C4-2B (cell line): ENCODE data around the gene LRRC23.

ENCODE experiments used
- ZFX ChIP-seq: fragments of 450-650 bp; IDR thresholded peaks from 2 replicates; pipeline ENCODE4 v1.6.1; 2017
- TF ChIP-seq, protein P1 (sequence below): fragments of 450-650 bp; conservative IDR thresholded peaks from 2 replicates; pipeline ENCODE4 v1.5.1; 2017; ENCODE audit warnings: mild to moderate bottlenecking

DNA sequence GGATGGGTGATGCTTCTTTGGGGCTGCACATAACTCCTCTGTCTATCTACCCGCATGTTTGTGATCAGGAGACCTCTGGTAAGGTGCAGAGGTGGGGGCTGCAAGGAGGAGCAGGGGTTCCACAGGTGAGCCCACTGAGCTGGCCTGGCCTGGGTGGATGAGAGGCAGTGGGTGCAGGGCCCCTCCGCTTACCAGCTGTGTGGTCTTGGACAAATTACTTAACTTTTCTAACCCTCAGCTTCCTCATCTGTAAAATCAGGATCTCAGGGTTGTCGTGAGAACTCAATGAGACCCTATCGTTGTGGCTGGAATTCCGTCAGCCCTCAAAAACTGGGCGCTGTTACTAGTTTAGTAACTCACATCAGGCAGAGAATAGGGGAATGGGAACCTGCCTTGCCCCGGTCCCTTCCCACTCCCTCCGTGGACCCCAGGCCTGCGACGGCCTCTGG lies 54.0 kb downstream of the LRRC23 start:
- TF ChIP-seq, protein P1, sequence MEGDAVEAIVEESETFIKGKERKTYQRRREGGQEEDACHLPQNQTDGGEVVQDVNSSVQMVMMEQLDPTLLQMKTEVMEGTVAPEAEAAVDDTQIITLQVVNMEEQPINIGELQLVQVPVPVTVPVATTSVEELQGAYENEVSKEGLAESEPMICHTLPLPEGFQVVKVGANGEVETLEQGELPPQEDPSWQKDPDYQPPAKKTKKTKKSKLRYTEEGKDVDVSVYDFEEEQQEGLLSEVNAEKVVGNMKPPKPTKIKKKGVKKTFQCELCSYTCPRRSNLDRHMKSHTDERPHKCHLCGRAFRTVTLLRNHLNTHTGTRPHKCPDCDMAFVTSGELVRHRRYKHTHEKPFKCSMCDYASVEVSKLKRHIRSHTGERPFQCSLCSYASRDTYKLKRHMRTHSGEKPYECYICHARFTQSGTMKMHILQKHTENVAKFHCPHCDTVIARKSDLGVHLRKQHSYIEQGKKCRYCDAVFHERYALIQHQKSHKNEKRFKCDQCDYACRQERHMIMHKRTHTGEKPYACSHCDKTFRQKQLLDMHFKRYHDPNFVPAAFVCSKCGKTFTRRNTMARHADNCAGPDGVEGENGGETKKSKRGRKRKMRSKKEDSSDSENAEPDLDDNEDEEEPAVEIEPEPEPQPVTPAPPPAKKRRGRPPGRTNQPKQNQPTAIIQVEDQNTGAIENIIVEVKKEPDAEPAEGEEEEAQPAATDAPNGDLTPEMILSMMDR: no peak
- TF ChIP-seq ZFX: no peak
